Measurements from ENCODE around the gene ZMAT5. TPM values are rescaled to one million over a fixed set of nuclear protein-coding genes. Genes with fewer than 3 reads are reported as not detected.

The ZMAT5 gene
- total RNA-seq, 1 donor from 2014 or later = 8.4 TPM

GRCh38 chr22:29787371-29787980 is 20.7 kb upstream of the ZMAT5 start:
- DNase-seq (ENCODE audit: low spot score) = no peak

DNA sequence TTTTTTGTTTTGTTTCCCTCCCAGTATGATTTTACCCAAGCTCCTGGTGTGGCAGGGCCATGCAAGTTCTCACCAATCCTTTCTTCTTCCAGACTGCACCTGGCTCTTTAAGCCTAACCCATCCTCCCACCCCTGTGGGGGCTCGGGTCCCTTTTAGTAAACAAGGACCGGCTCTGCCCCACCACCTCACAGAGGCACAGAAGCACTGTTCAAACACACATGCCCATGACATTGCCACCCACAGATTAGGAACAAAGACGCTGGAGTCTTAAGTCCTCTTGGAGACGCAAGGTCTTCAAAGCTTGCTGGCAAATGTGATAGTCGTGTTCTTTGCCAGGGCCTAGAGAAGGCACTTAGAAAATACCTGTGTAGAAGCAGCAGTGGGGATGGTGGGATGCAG is 19.2 kb upstream of the ZMAT5 start:
- no peak for DNase-seq (ENCODE audit: low spot score)

GRCh38 chr22:29784451-29785361 is 17.9 kb upstream of the ZMAT5 start:
- DNase-seq (ENCODE audit: low spot score) = peak; percentile 62

DNA sequence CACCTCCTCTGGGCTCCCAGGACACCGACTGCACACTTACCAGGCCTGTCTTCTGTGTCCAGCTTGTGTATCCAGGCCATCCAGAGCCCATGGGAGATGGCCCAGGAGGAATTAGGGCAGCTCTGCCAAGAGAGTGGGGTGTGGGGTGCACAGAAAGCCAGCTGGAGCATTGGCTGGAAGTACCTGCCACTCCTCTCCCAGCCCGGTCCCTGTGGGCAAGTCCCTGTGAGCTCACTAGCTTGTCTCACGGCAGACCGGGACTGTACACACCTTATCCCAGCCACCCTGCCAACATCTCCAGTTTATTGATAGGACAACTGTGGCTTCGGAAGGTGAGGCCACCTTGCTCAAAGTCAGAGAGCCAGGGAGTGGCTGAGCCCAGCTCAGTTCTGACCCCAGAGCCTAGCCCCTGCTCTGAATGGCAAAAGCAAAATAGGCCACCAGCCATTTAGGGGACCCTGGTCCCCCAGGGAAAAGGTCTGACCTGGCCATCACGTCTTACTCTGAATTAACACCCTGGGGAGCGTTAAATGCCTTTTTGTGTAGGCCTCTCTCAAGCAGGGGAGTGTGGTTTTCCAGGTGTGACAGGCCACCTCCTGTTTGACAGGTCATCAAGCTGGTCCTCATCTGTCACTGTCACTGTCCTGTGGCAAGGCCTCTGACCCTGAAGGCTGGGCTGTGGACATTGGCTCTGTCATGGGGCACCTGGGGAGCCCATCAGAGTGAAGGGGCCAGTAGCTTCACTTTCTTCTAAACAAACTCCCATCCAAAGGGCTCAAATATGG is 15.4 kb upstream of the ZMAT5 start:
- DNase-seq (ENCODE audit: low spot score) = no peak

- DNase-seq (ENCODE audit: low spot score) = no peak
Measured at GRCh38 chr22:29780748-29781676, 14.2 kb upstream of the ZMAT5 start.

DNA sequence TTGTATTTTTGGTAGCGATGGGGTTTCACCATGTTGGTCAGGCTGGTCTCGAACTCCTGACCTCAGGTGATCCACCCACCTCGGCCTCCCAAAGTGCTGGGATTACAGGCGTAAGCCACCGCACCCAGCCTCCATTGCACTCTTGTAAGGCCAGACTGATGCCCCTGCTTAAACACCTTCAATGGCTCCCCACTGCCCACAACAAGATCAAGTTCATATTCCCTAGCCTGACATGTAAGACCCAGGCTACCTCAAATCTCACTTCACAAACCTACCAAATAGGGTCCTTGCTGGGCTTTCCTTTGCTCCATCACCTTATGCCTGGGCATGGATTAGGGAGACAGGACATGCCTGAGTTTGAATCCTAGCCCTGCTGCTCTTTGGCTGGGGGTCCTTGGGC is 13.4 kb upstream of the ZMAT5 start:
- DNase-seq (ENCODE audit: low spot score) = no peak

GRCh38 chr22:29773233-29773632 is 6.4 kb upstream of the ZMAT5 start:
- DNase-seq (ENCODE audit: low spot score) = no peak

DNA sequence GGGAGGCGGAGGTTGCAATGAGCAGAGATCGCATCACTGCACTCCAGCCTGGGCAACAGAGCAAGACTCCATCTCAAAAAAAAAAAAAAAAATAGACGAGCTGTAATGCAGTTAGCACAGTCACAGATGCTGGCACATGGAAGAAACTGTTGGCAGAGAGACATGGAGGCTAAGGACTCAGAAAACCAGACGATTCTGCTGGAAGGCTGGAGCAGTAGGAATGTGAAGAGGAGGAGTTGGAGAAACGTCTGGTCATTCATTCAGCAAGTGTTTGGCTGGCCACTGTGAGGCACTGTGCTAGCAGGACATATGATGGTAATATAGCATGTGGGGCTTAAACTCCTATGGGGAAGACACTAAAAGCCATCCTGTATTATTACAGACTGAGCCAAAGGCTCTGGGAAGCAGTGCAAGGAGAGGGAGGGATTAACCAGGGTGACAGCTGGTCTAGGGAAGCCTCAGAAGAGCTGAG is 5.4 kb upstream of the ZMAT5 start:
- peak; percentile 83 for DNase-seq (ENCODE audit: low spot score)

- DNase-seq (ENCODE audit: low spot score) = no peak
Measured at GRCh38 chr22:29769723-29770321, 3.0 kb upstream of the ZMAT5 start.

GRCh38 chr22:29768052-29768693 is 1.4 kb upstream of the ZMAT5 start:
- DNase-seq (ENCODE audit: low spot score) = no peak

- peak; percentile 97 for DNase-seq (ENCODE audit: low spot score)
Measured at GRCh38 chr22:29767171-29768051, 604 bp upstream of the ZMAT5 start, which contains the start of gene UQCR10. UQCR10 (plus strand) TSS chr22:29767369; CDS start chr22:29767399, 30 bp downstream.

DNA sequence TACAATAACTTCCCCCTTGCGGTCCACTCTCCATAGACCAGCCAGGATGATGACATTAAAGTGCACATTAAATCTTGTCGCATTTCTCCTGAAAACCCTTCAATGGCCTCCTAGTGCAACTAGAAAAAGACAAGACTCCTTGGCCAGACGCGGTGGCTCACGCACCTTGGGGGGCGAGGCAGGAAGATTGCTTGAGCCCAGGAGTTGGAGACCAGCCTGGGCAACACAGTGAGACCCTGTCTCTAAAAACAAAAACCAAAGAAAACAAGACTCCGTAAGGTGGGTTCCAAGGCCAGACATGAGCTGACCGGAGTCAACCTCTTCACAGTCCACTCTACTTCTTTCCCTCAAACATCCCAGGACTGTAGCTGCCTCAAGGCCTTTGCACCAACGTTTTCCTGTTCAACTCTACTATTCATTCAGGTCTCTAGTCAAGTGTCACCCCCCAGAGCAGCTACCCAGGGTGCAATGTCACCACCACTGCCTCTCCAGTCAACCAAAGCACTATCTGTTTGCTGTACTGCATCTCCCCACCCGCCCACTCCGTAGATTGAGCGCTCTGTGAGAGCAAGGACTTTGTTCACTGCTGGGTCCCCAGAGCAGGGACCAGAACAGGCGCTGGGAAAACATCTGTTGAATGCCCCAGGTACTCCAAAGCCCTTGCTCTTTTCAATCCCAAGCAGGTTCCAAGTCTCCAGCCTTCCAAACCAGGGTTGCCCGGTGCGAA is 739 bp downstream of the ZMAT5 start:
- no peak for DNase-seq (ENCODE audit: low spot score)

- DNase-seq (ENCODE audit: low spot score) = no peak
Measured at GRCh38 chr22:29762263-29762662, 4.5 kb downstream of the ZMAT5 start.

- DNase-seq (ENCODE audit: low spot score) = no peak
Measured at GRCh38 chr22:29758959-29759358, 7.8 kb downstream of the ZMAT5 start.

DNA sequence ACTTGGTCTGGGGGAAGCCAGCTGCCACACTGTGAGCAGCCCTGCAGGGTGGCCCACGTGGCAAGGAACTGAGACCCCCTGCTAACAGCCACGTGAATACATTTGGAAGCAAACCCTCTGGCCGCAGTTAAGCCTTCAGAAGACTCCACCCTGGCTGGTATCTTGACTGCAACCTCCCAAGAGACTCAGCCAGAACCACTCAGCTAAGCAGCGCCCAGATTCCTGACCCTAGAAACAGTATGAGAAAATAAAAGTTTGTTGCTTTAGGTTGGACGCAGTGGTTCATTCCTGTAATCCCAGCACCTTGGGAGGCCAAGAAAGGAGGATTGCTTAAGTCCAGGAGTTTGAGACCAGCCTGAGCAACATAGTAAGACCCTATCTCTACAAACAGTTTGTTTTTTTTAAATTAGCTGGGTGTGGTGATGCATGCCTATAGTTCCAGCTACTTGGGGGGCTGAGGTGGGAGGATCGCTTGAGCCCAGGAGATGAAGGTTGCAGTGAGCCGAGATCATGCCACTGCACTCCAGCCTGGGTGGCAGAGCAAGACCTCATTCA is 8.7 kb downstream of the ZMAT5 start:
- DNase-seq (ENCODE audit: low spot score) = no peak

DNA sequence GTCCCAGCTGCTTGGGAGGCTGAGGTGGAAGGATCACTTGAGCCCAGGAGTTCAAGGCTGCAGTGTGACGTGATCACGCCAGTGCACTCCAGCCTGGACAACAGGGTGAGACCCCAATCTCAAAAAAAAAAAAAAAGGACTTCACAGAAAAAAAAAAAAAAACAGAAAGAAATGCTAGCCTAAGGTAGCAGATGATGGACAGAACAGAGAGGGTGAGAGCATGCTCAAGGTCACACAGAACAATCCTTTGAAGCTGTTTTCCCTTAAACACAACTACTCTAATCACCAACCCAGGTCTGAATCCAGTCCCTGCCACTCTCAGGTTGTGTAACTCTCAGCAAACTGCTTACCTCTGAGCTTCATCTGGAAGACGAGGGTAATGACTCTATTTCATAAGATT is 9.7 kb downstream of the ZMAT5 start:
- no peak for DNase-seq (ENCODE audit: low spot score)

- DNase-seq (ENCODE audit: low spot score) = no peak
Measured at GRCh38 chr22:29756341-29756740, 10.5 kb downstream of the ZMAT5 start.

DNA sequence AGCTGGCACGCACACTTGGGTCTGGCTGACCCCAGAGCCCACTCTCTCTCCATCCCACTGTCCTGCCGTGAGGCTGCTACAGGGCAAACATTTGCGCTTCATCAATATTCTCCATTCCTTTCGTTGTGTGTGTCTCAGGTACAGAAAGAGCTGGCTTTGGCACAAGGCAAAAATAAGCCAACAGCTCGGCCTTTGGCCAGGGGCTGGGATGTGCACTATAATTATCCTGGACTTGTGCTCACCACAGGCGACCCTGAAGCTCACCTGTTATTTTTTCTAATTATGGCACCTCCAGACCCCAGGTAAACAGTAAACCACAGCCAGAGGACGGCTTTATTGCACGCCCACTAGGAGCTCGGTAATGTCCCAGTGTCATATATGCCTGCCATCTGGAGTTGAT is 10.9 kb downstream of the ZMAT5 start:
- no peak for DNase-seq (ENCODE audit: low spot score)
